Choroid plexus epithelial cell (primary cell): ENCODE data around the gene KLF15.

ENCODE experiments used
- DNase-seq: peaks from one replicate; pipeline ENCODE4 v3.0.0-alpha.2; 2010; ENCODE audit warnings: low read depth
- H3K4me3 ChIP-seq: 2 replicates; pipeline ENCODE4 v1.5.1; 2011; ENCODE audit warnings: low read depth, mild to moderate bottlenecking, control low read depth, low read length, moderate library complexity
- TF ChIP-seq, protein P1 (sequence below): conservative IDR thresholded peaks from 2 replicates; pipeline ENCODE4 v1.5.1; 2011; ENCODE audit warnings: low read depth, mild to moderate bottlenecking, control low read depth, inconsistent platforms, low read length, moderate library complexity

Gene KLF15

GRCh38 chr3:126294211-126294808 is 62.9 kb downstream of the KLF15 start:
- TF ChIP-seq, protein P1, sequence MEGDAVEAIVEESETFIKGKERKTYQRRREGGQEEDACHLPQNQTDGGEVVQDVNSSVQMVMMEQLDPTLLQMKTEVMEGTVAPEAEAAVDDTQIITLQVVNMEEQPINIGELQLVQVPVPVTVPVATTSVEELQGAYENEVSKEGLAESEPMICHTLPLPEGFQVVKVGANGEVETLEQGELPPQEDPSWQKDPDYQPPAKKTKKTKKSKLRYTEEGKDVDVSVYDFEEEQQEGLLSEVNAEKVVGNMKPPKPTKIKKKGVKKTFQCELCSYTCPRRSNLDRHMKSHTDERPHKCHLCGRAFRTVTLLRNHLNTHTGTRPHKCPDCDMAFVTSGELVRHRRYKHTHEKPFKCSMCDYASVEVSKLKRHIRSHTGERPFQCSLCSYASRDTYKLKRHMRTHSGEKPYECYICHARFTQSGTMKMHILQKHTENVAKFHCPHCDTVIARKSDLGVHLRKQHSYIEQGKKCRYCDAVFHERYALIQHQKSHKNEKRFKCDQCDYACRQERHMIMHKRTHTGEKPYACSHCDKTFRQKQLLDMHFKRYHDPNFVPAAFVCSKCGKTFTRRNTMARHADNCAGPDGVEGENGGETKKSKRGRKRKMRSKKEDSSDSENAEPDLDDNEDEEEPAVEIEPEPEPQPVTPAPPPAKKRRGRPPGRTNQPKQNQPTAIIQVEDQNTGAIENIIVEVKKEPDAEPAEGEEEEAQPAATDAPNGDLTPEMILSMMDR: no peak
- no peak for DNase-seq
- H3K4me3 ChIP-seq: no peak overlapping the region

DNA sequence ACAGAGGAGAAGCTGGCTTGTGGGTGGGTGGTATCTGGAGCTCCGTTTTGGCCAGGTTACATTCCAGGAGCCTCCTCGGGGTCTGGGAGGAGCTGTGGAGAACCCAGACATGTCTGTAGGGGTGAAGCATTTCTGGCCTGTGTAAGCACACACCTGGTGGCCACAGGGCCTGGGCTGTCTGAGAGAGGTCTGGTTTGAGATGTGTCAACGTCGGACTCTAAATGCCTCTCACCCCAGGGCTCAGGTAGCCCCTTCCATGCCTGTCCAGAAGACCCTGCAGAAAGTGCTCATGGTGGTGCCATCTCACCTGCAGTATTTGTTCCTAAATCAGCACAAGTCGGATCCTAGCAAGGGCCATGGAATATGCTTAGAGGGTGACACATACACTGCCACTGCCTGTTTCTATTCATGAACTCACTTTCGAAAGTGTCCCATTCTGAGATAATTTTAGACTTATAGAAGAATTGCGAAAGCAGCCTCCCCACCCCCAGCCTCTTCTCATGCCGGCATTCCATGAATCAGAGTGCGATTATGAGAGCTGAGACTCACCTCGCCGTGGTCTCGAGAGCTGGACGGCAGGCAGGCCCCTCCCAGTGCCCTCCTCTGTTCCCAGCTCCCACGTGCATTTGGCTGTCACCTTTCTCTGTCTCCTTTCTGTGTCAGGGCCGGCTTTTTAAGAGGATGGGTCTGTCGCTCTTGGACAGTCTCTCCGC is 63.7 kb downstream of the KLF15 start:
- H3K4me3 ChIP-seq: no peak overlapping the region
- TF ChIP-seq, protein P1: no peak
- DNase-seq: peak; percentile 32
